HCT116 (cell line): ENCODE results near the gene SH3GL1. TPM values are rescaled to one million over a fixed set of nuclear protein-coding genes. Genes with fewer than 3 reads are reported as not detected.

Experiments
- ATAC-seq: fragments of 200-7000 bp; cut with Tn5 transposase; 2 replicates; pipeline ENCODE4 v1.9.1; 2020; ENCODE audit warnings: mild to moderate bottlenecking, moderate library complexity
- BruUV-seq: library from RNA; stranded (reverse); fragments of 400-500 nt; replicated peaks from 2 replicates; lab custom pipeline; 2021; lab: Mats Ljungman, UMichigan
- CTCF ChIA-PET: fragments of 300-600 bp; sonication (Branson Sonifier 250); formaldehyde crosslinking; loops from one replicate; lab custom pipeline; 2021; ENCODE audit warnings: antibody characterized with exemption; lab: Charles Lee
- POLR2A ChIA-PET: fragments of 300-600, 350-600 bp; sonication (Branson Sonifier 250); formaldehyde crosslinking; loops from one replicate; lab custom pipeline; 2021; ENCODE audit warnings: antibody characterized with exemption; lab: Charles Lee
- RAD21 ChIA-PET, 2 experiments: fragments of 300-600 bp; sonication (Branson Sonifier 250); formaldehyde crosslinking; loops; one replicate each; lab custom pipeline; 2023; ENCODE audit warnings: low total read pairs in 2 of 2; ENCODE audit not compliant: uncharacterized antibody in 2 of 2, unreplicated experiment in 2 of 2, low non-redundant PET in 1 of 2; lab: Charles Lee
- DNase-seq: peaks from one replicate; pipeline ENCODE4 v3.0.0-alpha.2; 2010; ENCODE audit warnings: low read depth, low spot score
- H2AFZ ChIP-seq: fragments of 200-600 bp; shearing (Covaris generic), sonication (generic); 2 replicates; pipeline ENCODE4 v1.6.1; 2017; ENCODE audit warnings: low read depth, mixed run types, mixed read lengths, antibody characterized with exemption, low read length; ENCODE audit not compliant: poor library complexity, severe bottlenecking
- H3K27ac ChIP-seq: 2 replicates; pipeline ENCODE4 v1.5.1; 2012; ENCODE audit warnings: low read depth, low read length
- H3K27me3 ChIP-seq: fragments of 200-600 bp; sonication (generic); 2 replicates; pipeline ENCODE4 v1.6.1; 2016; ENCODE audit warnings: mixed run types, low read length, mixed read lengths; ENCODE audit not compliant: insufficient read depth
- H3K36me3 ChIP-seq, 2 experiments: fragments of 200-500 bp in 1 of 2; fragments of 200-600 bp in 1 of 2; sonication (Bioruptor generic) in 1 of 2; sonication (generic) in 1 of 2; 2 replicates each; pipeline versions ENCODE4 v1.5.1 to v1.6.1; 2014 to 2016; ENCODE audit warnings: low read length in 2 of 2, inconsistent platforms in 1 of 2, mixed read lengths in 1 of 2, mixed run types in 1 of 2; ENCODE audit not compliant: insufficient read depth in 2 of 2, control insufficient read depth in 1 of 2
- H3K4me1 ChIP-seq, 2 experiments: fragments of 200-600 bp in 1 of 2; sonication (generic) in 1 of 2; 2 replicates each; pipeline versions ENCODE4 v1.5.1 to v1.6.1; 2012 to 2017; ENCODE audit warnings: low read length in 2 of 2, inconsistent platforms in 1 of 2, mild to moderate bottlenecking in 1 of 2, mixed read lengths in 1 of 2, mixed run types in 1 of 2, moderate library complexity in 1 of 2; ENCODE audit not compliant: insufficient read depth in 2 of 2, control insufficient read depth in 1 of 2
- H3K4me2 ChIP-seq: fragments of 200-600 bp; sonication (generic); 2 replicates; pipeline ENCODE4 v1.6.1; 2017; ENCODE audit warnings: mixed run types, low read length, mixed read lengths
- H3K4me3 ChIP-seq, 2 experiments: fragments of 200-600 bp in 1 of 2; sonication (generic) in 1 of 2; replicated peaks in 1 of 2; 2 replicates each; pipeline ENCODE4 v1.5.1; 2011 to 2016; ENCODE audit warnings: low read length in 2 of 2, control low read depth in 1 of 2, low read depth in 1 of 2, mild to moderate bottlenecking in 1 of 2, mixed read lengths in 1 of 2, mixed run types in 1 of 2
- H3K79me2 ChIP-seq: fragments of 200-600 bp; sonication (generic); 2 replicates; pipeline ENCODE4 v1.6.1; 2017; ENCODE audit warnings: mild to moderate bottlenecking, mixed run types, low read length, moderate library complexity, mixed read lengths; ENCODE audit not compliant: insufficient read depth
- H3K9ac ChIP-seq: fragments of 200-600 bp; sonication (generic); 2 replicates; pipeline ENCODE4 v1.6.1; 2016; ENCODE audit warnings: low read length, mixed read lengths
- H3K9me2 ChIP-seq: fragments of 200-600 bp; sonication (generic), shearing (Covaris generic); 2 replicates; pipeline ENCODE4 v1.6.1; 2017; ENCODE audit warnings: mixed run types, mild to moderate bottlenecking, moderate library complexity; ENCODE audit not compliant: insufficient read depth
- H3K9me3 ChIP-seq, 2 experiments: fragments of 200-500 bp in 1 of 2; fragments of 200-600 bp in 1 of 2; sonication (Bioruptor generic) in 1 of 2; sonication (generic) in 1 of 2; 2 replicates each; pipeline ENCODE4 v1.6.1; 2014 to 2017; ENCODE audit warnings: low read length in 2 of 2, mixed read lengths in 2 of 2, inconsistent platforms in 1 of 2, low read depth in 1 of 2, mild to moderate bottlenecking in 1 of 2, mixed run types in 1 of 2, moderate library complexity in 1 of 2; ENCODE audit not compliant: control insufficient read depth in 1 of 2, insufficient read depth in 1 of 2
- H4K20me1 ChIP-seq: fragments of 200-600 bp; sonication (generic), shearing (Covaris generic); 2 replicates; pipeline ENCODE4 v1.6.1; 2017; ENCODE audit warnings: mixed run types, mild to moderate bottlenecking, moderate library complexity; ENCODE audit not compliant: insufficient read depth
- CEBPB ChIP-seq: IDR thresholded peaks from 2 replicates; pipeline ENCODE4 v1.6.1; 2012; ENCODE audit warnings: low read depth
- CTCF ChIP-seq, 3 experiments: fragments of 200-600 bp in 1 of 3; sonication (generic) in 1 of 3; IDR thresholded peaks in 2 of 3; conservative IDR thresholded peaks in 1 of 3; 2 replicates each; pipeline ENCODE4 v1.5.1; 2012 to 2017; ENCODE audit warnings: low read depth in 2 of 3, low read length in 2 of 3, antibody characterized with exemption in 1 of 3, borderline replicate concordance in 1 of 3, control low read depth in 1 of 3, mild to moderate bottlenecking in 1 of 3, mixed read lengths in 1 of 3, mixed run types in 1 of 3, moderate library complexity in 1 of 3; ENCODE audit not compliant: insufficient read depth in 1 of 3
- EGR1 ChIP-seq: IDR thresholded peaks from 2 replicates; pipeline ENCODE4 v1.6.1; 2012; ENCODE audit warnings: low read depth
- ELF1 ChIP-seq: IDR thresholded peaks from 2 replicates; pipeline ENCODE4 v1.6.1; 2012; ENCODE audit warnings: low read depth, borderline replicate concordance
- EZH2 ChIP-seq: fragments of 200-600 bp; sonication (generic); IDR thresholded peaks from 2 replicates; pipeline ENCODE4 v1.6.1; 2017; ENCODE audit warnings: antibody characterized with exemption, mixed run types
- EZH2phosphoT487 ChIP-seq: fragments of 200-600 bp; IDR thresholded peaks from 2 replicates; pipeline ENCODE4 v1.6.1; 2018; ENCODE audit warnings: antibody characterized with exemption, borderline replicate concordance
- FOSL1 ChIP-seq: IDR thresholded peaks from 2 replicates; pipeline ENCODE4 v1.6.1; 2012; ENCODE audit warnings: low read depth
- RAD21 ChIP-seq: IDR thresholded peaks from 2 replicates; pipeline ENCODE4 v1.6.1; 2012; ENCODE audit warnings: low read depth, mild to moderate bottlenecking
- SP1 ChIP-seq: IDR thresholded peaks from 2 replicates; pipeline ENCODE4 v1.6.1; 2012; ENCODE audit warnings: low read depth
- YY1 ChIP-seq: IDR thresholded peaks from 2 replicates; pipeline ENCODE4 v1.6.1; 2011; ENCODE audit warnings: low read length, low read depth, moderate library complexity, mild to moderate bottlenecking; ENCODE audit not compliant: insufficient replicate concordance; ENCODE audit errors: extremely low read depth
- intact Hi-C: fragments of 100-400 bp; cut with micrococcal nuclease; formaldehyde crosslinking; loops from 2 replicates; pipeline ENCODE4 v1.10.0; 2022
- total RNA-seq: library from RNA; stranded (reverse); gene quantifications from one replicate; pipeline ENCODE4 v1.2.1, GENCODE V29; 2021; ENCODE audit not compliant: unreplicated experiment

Gene SH3GL1
- total RNA-seq, 1 experiment from 2014 or later = 86.0 TPM

GRCh38 chr19:4354897-4355296, 45.5 kb downstream of the SH3GL1 start:
- H3K9me3 ChIP-seq = no peaks in the 10 kb centered on the region
- no peak for ATAC-seq
- no peaks in the 10 kb centered on the region for H3K9me2 ChIP-seq
- H2AFZ ChIP-seq = no peak overlapping the region
- H3K4me1 ChIP-seq = no peaks in the 10 kb centered on the region
- POLR2A ChIA-PET = interaction anchor here (0.6 kb wide), 1 partner anchor 108 kb away, joined by 3 read pairs; the partner anchor contains the start of gene YJU2
- H4K20me1 ChIP-seq = no peaks in the 10 kb centered on the region
- no peaks in the 10 kb centered on the region for H3K79me2 ChIP-seq
- TF ChIP-seq SP1 = no peak
- TF ChIP-seq EGR1 = no peak
- no peak for TF ChIP-seq RAD21
- TF ChIP-seq ELF1 = no peak
- TF ChIP-seq CTCF (IDR thresholded peaks at IDR 0.05 in 2 of 3, conservative IDR thresholded peaks at IDR 0.05 in 1 of 3; ENCODE audit: borderline replicate concordance in 1 of 3, insufficient read depth in 1 of 3, low read depth in 2 of 3, low read length in 2 of 3) = no peak
- no peak for TF ChIP-seq EZH2
- TF ChIP-seq EZH2phosphoT487 = no peak
- TF ChIP-seq CEBPB = no peak
- no peak for TF ChIP-seq FOSL1
- no peak for TF ChIP-seq YY1
- TF ChIP-seq, all 23 proteins: peak for 0
- ChIA-PET CTCF (interaction anchor here (1.1 kb wide), 1 partner anchor 88 kb away, joined by 4 read pairs; no protein-coding TSS in a partner anchor), RAD21 (no interaction called here)
- Histone ChIP-seq H3K27me3 (no peaks in the 10 kb centered on the region), H3K36me3 (peaks cover 3 to 4% of the 10 kb centered on the region in 2 experiments; a peak in 2 of 4 replicates), H3K4me3 (no peak overlapping the region), H3K9ac (no peak overlapping the region), H3K4me2 (no peak overlapping the region), H3K27ac (no peak overlapping the region)
- intact Hi-C loops = no loop called here
- no peak for DNase-seq
- BruUV-seq = no TSS peak
